Smooth muscle cell (in vitro differentiated cells): ENCODE results near the gene PATL2. TPM values are rescaled to one million over a fixed set of nuclear protein-coding genes. Genes with fewer than 3 reads are reported as not detected.
"Not testable (repeated sequence)": the region's sequence is repeated elsewhere in the genome, so short reads cannot be mapped to it uniquely, and the experiment has no call there.

Experiments used
- DNase-seq: peaks from one replicate; lab custom pipeline; 2025; ENCODE audit not compliant: unreplicated experiment; lab: John Stamatoyannopoulos, UW
- H2AFZ ChIP-seq: fragments of 200-600 bp; sonication (generic); 2 replicates; pipeline ENCODE4 v1.6.0; 2016; ENCODE audit warnings: antibody characterized with exemption, low read depth, mild to moderate bottlenecking
- H3F3A ChIP-seq: fragments of 200-600 bp; sonication (generic); 2 replicates; pipeline ENCODE4 v1.6.0; 2017; ENCODE audit warnings: antibody characterized with exemption, low read depth
- H3K27ac ChIP-seq: fragments of 200-600 bp; sonication (generic); 2 replicates; pipeline ENCODE4 v1.5.1; 2016; ENCODE audit warnings: low read depth, mild to moderate bottlenecking
- H3K27me3 ChIP-seq: fragments of 200-600 bp; sonication (generic); 2 replicates; pipeline ENCODE4 v1.6.1; 2016; ENCODE audit warnings: low read depth, mild to moderate bottlenecking
- H3K36me3 ChIP-seq: fragments of 200-600 bp; sonication (generic); 2 replicates; pipeline ENCODE4 v1.5.1; 2016; ENCODE audit warnings: low read depth
- H3K4me1 ChIP-seq: fragments of 200-600 bp; sonication (generic); 2 replicates; pipeline ENCODE4 v1.5.1; 2016; ENCODE audit warnings: low read depth
- H3K4me2 ChIP-seq: fragments of 200-600 bp; sonication (generic); 2 replicates; pipeline ENCODE4 v1.6.0; 2016; ENCODE audit warnings: mild to moderate bottlenecking
- H3K4me3 ChIP-seq: fragments of 200-600 bp; sonication (generic); 2 replicates; pipeline ENCODE4 v1.5.1; 2016; ENCODE audit warnings: mild to moderate bottlenecking
- H3K79me2 ChIP-seq: fragments of 200-600 bp; sonication (generic); 2 replicates; pipeline ENCODE4 v1.6.0; 2016; ENCODE audit warnings: low read depth, mild to moderate bottlenecking
- H3K9ac ChIP-seq: fragments of 200-600 bp; sonication (generic); 2 replicates; pipeline ENCODE4 v1.6.0; 2016; ENCODE audit warnings: low read depth
- H3K9me3 ChIP-seq: fragments of 200-600 bp; sonication (generic); replicated peaks from 2 replicates; pipeline ENCODE4 v1.5.1; 2016; ENCODE audit warnings: low read depth
- H4K20me1 ChIP-seq: fragments of 200-600 bp; sonication (generic); 2 replicates; pipeline ENCODE4 v1.6.0; 2016; ENCODE audit warnings: low read depth
- WGBS: methylation state at CpG from one replicate; pipeline ENCODE4 v1.1.7; 2016; ENCODE audit warnings: low lambda C conversion rate; 5-methylcytosine and 5-hydroxymethylcytosine counted together
- polyA plus RNA-seq: library from polyadenylated mRNA; unstranded; fragments of >200 nt; fragmentation: Nextera tagmentation; extraction: Ambion mirVana; gene quantifications from 2 replicates; pipeline ENCODE4 v1.2.1, GENCODE V29; 2016
- total RNA-seq: library from RNA; depleted of rRNA; stranded (reverse); fragments of >200 nt; gene quantifications from 2 replicates; pipeline ENCODE4 v1.2.3, GENCODE V29; 2014
- TF ChIP-seq, protein P1 (sequence below): fragments of 200-600 bp; sonication (generic); IDR thresholded peaks from 2 replicates; pipeline ENCODE4 v1.5.1; 2017; ENCODE audit warnings: borderline replicate concordance, mild to moderate bottlenecking, antibody characterized with exemption; ENCODE audit not compliant: insufficient read depth, poor library complexity, severe bottlenecking

The PATL2 gene
- total and polyA plus RNA-seq, 2 experiments from 2014 or later = not detected

DNA sequence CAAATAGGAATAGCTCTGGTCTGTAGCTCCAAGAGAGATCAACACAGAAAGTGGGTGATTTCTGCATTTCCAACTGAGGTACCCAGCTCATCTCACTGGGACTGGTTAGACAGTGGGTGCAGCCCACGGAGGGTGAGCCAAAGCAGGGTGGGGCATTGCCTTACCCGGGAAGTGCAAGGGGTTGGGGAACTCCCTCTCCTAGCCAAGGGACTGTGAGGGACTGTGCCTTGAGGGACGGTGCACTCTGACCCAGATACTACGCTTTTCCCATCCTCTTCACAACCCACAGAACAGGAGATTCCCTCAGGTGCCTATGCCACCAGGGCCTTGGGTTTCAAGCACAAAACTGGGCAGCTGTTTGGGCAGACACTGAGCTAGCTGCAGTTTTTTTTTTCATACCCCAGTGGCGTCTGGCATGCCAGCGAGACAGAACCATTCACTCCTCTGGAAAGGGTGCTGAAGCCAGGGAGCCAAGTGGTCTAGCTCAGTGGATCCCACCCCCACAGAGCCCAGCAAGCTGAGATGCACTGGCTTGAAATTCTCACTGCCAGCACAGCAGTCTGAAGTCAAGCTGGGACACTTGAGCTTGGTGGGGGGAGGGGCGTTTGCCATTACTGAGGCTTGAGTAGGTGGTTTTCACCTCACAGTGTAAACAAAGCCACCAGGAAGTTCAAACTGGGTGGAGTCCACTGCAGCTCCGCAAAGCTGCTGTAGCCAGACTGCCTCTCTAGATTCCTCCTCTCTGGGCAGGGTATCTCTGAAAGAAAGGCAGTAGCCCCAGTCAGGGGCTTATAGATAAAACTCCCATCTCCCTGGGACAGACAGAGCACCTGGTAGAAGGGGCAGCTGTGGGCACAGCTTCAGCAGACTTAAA lies 28.1 kb downstream of the PATL2 start:
- not testable (repeated sequence) for H3K27ac ChIP-seq, H3K36me3 ChIP-seq, H3K9me3 ChIP-seq, H3F3A ChIP-seq, H3K4me3 ChIP-seq, H3K4me1 ChIP-seq, H4K20me1 ChIP-seq, H3K79me2 ChIP-seq, H3K27me3 ChIP-seq, DNase-seq, H3K9ac ChIP-seq
- peak overlapping the region; percentile 74 for H3K4me2 ChIP-seq
- 44% methylated on average over 8 of the region's 8 CpGs for WGBS
- peak overlapping the region; percentile 83 for H2AFZ ChIP-seq

DNA sequence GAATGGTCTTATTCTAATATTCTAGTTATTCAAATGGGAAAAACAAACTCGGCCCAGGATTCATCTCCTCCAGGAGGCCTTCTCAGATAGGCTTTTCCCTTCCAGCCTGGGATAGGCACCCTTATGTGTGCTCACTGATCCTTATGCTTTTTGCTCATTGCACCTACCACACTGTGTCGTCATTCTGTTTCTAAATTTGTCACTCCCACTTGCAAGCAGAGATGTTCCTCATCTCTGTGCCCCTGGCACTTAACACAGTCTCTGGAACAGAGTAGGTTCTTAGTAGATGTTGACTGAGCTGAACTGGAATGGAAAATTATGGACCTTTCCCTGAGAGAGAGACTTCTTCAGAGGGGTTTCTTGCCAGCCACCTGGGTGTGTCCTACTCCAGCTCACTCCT lies 28.9 kb downstream of the PATL2 start:
- TF ChIP-seq, protein P1, sequence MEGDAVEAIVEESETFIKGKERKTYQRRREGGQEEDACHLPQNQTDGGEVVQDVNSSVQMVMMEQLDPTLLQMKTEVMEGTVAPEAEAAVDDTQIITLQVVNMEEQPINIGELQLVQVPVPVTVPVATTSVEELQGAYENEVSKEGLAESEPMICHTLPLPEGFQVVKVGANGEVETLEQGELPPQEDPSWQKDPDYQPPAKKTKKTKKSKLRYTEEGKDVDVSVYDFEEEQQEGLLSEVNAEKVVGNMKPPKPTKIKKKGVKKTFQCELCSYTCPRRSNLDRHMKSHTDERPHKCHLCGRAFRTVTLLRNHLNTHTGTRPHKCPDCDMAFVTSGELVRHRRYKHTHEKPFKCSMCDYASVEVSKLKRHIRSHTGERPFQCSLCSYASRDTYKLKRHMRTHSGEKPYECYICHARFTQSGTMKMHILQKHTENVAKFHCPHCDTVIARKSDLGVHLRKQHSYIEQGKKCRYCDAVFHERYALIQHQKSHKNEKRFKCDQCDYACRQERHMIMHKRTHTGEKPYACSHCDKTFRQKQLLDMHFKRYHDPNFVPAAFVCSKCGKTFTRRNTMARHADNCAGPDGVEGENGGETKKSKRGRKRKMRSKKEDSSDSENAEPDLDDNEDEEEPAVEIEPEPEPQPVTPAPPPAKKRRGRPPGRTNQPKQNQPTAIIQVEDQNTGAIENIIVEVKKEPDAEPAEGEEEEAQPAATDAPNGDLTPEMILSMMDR = no peak
- Histone ChIP-seq H2AFZ (no peak overlapping the region), H3K9ac (no peak overlapping the region)

DNA sequence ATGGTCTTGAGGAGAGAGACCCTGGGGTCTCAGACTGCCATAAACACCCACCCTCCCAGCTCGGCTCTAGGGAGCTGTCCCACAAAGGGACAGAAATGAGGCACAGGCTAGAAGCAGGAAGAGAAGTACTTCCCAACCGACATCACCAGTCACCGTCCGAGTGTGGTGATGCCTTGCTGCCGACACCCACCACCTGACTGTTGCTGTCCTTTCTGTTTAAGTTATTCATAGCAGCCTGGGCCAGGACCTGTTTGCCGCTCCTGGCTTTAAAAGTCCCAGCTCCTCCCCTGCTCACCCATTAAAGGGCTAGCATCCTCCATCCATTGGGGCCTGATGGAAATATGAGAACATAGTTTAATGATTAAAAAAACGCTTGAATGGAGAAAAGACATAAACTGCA lies 34.4 kb downstream of the PATL2 start:
- no peaks in the 10 kb centered on the region for H3K4me1 ChIP-seq
- H3K27ac ChIP-seq = no peak overlapping the region
- H3K9ac ChIP-seq = no peak overlapping the region
- no peaks in the 10 kb centered on the region for H4K20me1 ChIP-seq
- DNase-seq = no peak
- H3K4me2 ChIP-seq = no peak overlapping the region
- H3K36me3 ChIP-seq = no peaks in the 10 kb centered on the region
- no peak overlapping the region for H2AFZ ChIP-seq
- no peaks in the 10 kb centered on the region for H3K9me3 ChIP-seq
- no peak overlapping the region for H3K4me3 ChIP-seq
- 74% methylated on average over 7 of the region's 7 CpGs for whole genome bisulfite sequencing
- H3F3A ChIP-seq = no peaks in the 10 kb centered on the region
- H3K79me2 ChIP-seq = no peaks in the 10 kb centered on the region
- TF ChIP-seq, protein P1 = no peak
- H3K27me3 ChIP-seq = no peaks in the 10 kb centered on the region

More for the DNA sequence above, 28.9 kb downstream of the PATL2 start:
- Histone ChIP-seq H3K79me2 (no peaks in the 10 kb centered on the region), H3K4me2 (no peak overlapping the region), H3K27ac (no peak overlapping the region), H4K20me1 (no peaks in the 10 kb centered on the region), H3K27me3 (no peaks in the 10 kb centered on the region), H3K4me3 (no peak overlapping the region), H3K9me3 (no peaks in the 10 kb centered on the region), H3F3A (no peaks in the 10 kb centered on the region), H3K4me1 (peaks cover 8% of the 10 kb centered on the region), H3K36me3 (no peaks in the 10 kb centered on the region)
- 92% methylated on average over 2 of the region's 2 CpGs for WGBS
- no peak for DNase-seq

DNA sequence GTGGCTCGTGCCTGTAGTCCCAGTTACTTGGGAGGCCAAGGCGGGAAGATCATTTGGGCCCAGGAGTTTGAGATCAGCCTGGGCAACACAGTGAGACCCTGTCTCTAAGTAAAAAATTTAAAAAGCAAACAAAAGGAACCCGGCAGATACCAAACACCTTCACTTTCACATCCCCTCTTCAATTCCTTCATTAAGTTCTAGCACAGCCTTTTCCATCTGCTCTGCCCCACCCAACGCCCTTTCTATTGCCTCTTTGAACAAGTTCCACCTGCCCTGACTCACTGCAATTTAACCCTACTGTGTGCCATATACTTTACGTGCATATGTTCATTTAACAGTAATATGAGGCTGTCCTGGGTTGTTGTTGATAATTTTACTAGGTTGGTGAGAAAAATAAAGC lies 35.2 kb downstream of the PATL2 start:
- Histone ChIP-seq H3K36me3 (no peaks in the 10 kb centered on the region), H3F3A (no peaks in the 10 kb centered on the region), H3K9me3 (no peaks in the 10 kb centered on the region), H3K27me3 (no peaks in the 10 kb centered on the region), H3K27ac (no peak overlapping the region), H3K9ac (no peak overlapping the region), H3K4me2 (no peak overlapping the region), H4K20me1 (no peaks in the 10 kb centered on the region), H3K4me3 (no peak overlapping the region), H2AFZ (no peak overlapping the region), H3K79me2 (no peaks in the 10 kb centered on the region), H3K4me1 (no peaks in the 10 kb centered on the region)
- DNase-seq = no peak
- TF ChIP-seq, protein P1 = no peak
- 90% methylated on average over 5 of the region's 5 CpGs for WGBS
